Stimulated activated naive CD4-positive, alpha-beta T cell treated with Interleukin-2 at 50 U/mL for 16 hours (primary cell): ENCODE data around the gene TEX2.
"Not testable (repeated sequence)": the region's sequence is repeated elsewhere in the genome, so short reads cannot be mapped to it uniquely, and the experiment has no call there.

Experiments
- DNase-seq: peaks from one replicate; lab custom pipeline; 2025; lab: John Stamatoyannopoulos, UW

TEX2 gene

GRCh38 chr17:64264891-64265290, 1.8 kb upstream of the TEX2 start:
- DNase-seq: no peak

- peak; percentile 66 for DNase-seq
These were observed 661 bp downstream of the TEX2 start for GRCh38 chr17:64262198-64262999.

- DNase-seq: no peak
These were observed 1.5 kb downstream of the TEX2 start for GRCh38 chr17:64261417-64262145.

GRCh38 chr17:64260886-64261285, 2.2 kb downstream of the TEX2 start:
- no peak for DNase-seq

- DNase-seq: no peak
These were observed 3.1 kb downstream of the TEX2 start for GRCh38 chr17:64259922-64260321.

- DNase-seq: no peak
These were observed 3.6 kb downstream of the TEX2 start for GRCh38 chr17:64259426-64259825.

- DNase-seq: no peak
These were observed 5.9 kb downstream of the TEX2 start for GRCh38 chr17:64256913-64257807.

GRCh38 chr17:64255764-64256163, 7.3 kb downstream of the TEX2 start:
- no peak for DNase-seq

- no peak for DNase-seq
These were observed 8.3 kb downstream of the TEX2 start for GRCh38 chr17:64254755-64255154.

GRCh38 chr17:64253470-64253869, 9.6 kb downstream of the TEX2 start:
- no peak for DNase-seq

GRCh38 chr17:64252831-64253230, 10.2 kb downstream of the TEX2 start:
- DNase-seq: no peak

- DNase-seq: no peak
These were observed 12.7 kb downstream of the TEX2 start for GRCh38 chr17:64250233-64250835.

- DNase-seq: no peak
These were observed 15.2 kb downstream of the TEX2 start for GRCh38 chr17:64247836-64248235.

- no peak for DNase-seq
These were observed 17.6 kb downstream of the TEX2 start for GRCh38 chr17:64245218-64246145.

- no peak for DNase-seq
These were observed 18.9 kb downstream of the TEX2 start for GRCh38 chr17:64244165-64244564.

GRCh38 chr17:64243340-64243739, 19.7 kb downstream of the TEX2 start:
- no peak for DNase-seq

GRCh38 chr17:64242633-64243032, 20.4 kb downstream of the TEX2 start:
- no peak for DNase-seq

GRCh38 chr17:64240741-64241347, 22.2 kb downstream of the TEX2 start:
- DNase-seq: no peak

- DNase-seq: no peak
These were observed 22.8 kb downstream of the TEX2 start for GRCh38 chr17:64240261-64240740.

- not testable (repeated sequence) for DNase-seq
These were observed 24.6 kb downstream of the TEX2 start for GRCh38 chr17:64238449-64238848.
